ENCODE measurements around the gene CAMTA1. TPM values are rescaled to one million over a fixed set of nuclear protein-coding genes. Genes with fewer than 3 reads are reported as not detected.

The CAMTA1 gene
- total RNA-seq, 1 experiment from 2014 or later = 118 TPM

DNA sequence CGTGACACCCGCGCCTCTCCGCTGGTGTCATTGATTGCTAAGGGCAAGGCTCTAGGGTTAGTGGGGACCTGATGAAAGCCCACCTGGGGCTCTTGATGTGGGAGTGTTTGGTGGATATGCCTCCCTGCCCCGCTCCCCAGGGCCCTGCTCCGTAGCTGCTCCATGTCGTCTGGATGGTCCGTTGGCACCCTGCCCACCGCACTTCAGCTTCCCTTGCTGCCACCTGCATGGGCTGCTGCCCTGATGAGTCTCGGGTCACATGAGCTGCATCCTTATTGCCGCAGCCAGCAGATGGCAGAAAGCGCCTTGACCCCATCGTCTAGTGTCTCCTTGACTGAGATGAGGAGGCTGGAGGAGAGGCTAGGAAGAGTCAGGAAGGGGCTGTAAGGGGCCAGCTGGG, 439.4 kb downstream of the CAMTA1 start:
- H2AFZ ChIP-seq (ENCODE audit: low read length) = no peak overlapping the region
- peak; percentile 86 for DNase-seq
- H3K27me3 ChIP-seq (ENCODE audit: low read length) = no peaks in the 10 kb centered on the region
- H3K4me3 ChIP-seq (ENCODE audit: low read length) = no peak overlapping the region
- H4K20me1 ChIP-seq (ENCODE audit: insufficient read depth, low read depth, low read length) = no peaks in the 10 kb centered on the region
- no peaks in the 10 kb centered on the region for H3K9me3 ChIP-seq (ENCODE audit: low read length)
- H3K9me2 ChIP-seq (replicated peaks; ENCODE audit: insufficient read depth, low read length) = no peaks in the 10 kb centered on the region
- H3K4me2 ChIP-seq (ENCODE audit: low read depth, low read length, poor library complexity, severe bottlenecking) = no peak overlapping the region
- no peak overlapping the region for H3K9ac ChIP-seq (ENCODE audit: low read length)
- peaks cover 9% of the 10 kb centered on the region for H3K4me1 ChIP-seq (ENCODE audit: low read length)
- no peaks in the 10 kb centered on the region for H3K36me3 ChIP-seq (ENCODE audit: insufficient read depth, low read length)
- H3K27ac ChIP-seq (ENCODE audit: low read length) = no peak overlapping the region
- H3K79me2 ChIP-seq (ENCODE audit: low read length) = no peaks in the 10 kb centered on the region

DNA sequence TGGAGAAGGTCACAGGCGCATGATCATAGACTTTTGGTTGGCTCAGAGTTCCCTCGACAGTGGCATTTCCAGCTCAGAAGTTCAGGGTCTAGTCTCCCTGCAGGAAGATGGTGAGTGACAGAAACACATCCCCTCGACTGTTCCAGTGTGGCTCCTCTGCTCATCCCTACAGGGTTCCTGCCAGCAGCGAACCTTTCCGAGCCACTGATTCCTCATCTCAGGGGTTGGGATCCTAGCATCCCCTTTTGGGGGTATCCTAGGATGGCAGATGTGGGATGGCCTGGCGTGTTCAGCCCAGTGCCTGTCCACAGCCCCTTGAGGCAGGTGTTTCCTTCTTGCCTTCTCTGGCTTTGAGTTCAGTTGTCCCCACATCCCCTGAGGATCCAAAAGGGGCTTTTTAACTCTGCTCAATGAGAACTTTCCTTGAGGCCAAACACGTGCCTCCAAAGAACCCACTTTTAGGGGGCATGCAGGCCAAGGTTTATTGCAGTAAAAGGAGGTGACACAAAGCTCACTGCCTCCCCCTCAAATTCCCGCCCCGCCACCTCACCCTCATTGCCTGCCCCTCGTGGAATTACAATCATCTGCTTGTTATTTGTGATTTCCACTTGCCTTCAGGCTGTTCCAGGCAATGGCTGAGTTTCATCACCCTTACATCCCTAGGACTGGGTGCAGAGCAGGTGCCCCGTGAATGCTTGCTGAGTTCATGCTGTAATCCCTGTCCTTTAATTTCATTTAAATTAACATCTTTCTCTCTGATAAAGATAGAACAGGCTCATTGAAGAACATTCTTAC, 440.7 kb downstream of the CAMTA1 start:
- Histone ChIP-seq H3K79me2 (ENCODE audit: low read length) (no peaks in the 10 kb centered on the region), H3K4me1 (ENCODE audit: low read length) (peaks cover 9% of the 10 kb centered on the region), H3K9me3 (ENCODE audit: low read length) (no peaks in the 10 kb centered on the region), H3K4me3 (ENCODE audit: low read length) (no peak overlapping the region), H3K36me3 (ENCODE audit: insufficient read depth, low read length) (no peaks in the 10 kb centered on the region), H3K9me2 (replicated peaks; ENCODE audit: insufficient read depth, low read length) (no peaks in the 10 kb centered on the region), H3K9ac (ENCODE audit: low read length) (no peak overlapping the region), H4K20me1 (ENCODE audit: insufficient read depth, low read depth, low read length) (no peaks in the 10 kb centered on the region), H2AFZ (ENCODE audit: low read length) (no peak overlapping the region), H3K27me3 (ENCODE audit: low read length) (no peaks in the 10 kb centered on the region), H3K27ac (ENCODE audit: low read length) (no peak overlapping the region), H3K4me2 (ENCODE audit: low read depth, low read length, poor library complexity, severe bottlenecking) (no peak overlapping the region)
- DNase-seq = peak; percentile 37

DNA sequence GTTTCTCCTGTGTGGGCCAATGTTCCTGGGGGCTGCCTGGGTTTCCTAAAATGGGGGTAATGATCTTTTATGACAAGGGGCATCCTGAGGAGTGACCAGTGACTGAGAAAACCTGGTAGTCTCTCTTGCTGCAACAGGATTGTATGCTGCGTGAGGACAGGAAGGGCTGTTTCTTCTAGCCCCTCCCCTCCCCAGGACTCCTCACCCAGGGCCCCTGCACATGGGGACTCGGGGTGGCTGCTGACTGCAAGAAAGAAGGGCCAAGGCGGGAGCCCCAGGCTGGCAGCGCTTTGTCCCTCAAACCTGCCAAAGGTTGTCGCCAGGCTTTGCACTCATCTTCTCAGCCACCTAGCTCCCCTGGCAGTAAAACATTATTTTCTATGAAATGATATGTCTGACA, 442.4 kb downstream of the CAMTA1 start:
- DNase-seq = peak; percentile 33

DNA sequence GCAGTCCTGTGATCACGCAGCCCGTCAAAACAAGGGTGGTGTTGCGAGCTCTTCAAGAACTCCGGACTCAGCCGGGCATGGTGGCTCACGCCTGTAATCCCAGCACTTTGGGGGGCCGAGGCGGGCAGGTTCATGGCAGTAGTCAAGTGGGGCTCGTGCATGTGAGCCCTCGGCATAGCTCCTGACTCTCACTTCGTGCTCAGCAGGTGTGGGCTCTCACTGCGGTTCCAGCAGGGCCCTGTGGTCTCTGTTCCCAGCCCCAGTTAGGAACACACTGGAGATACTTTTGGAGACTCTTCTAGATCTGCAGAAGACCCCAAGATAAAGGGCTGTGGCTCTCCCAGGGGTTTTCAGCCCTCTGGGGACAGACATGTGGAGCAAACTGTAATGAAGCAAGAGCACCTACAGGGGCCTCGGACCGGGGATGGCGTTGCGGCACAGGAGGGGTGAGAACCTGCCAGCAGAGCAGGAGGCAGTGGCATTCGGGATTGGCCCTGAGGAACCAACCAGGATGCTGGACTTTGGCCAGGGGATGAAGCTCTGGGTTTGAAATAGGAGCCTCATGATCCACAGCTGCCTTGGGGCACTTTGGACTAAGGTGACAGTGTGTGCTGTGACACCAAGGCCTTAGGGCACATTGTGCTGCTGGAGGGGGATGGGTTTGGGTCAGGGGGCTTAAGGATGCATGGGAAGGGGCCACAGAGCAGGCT, 443.2 kb downstream of the CAMTA1 start:
- H3K9me3 ChIP-seq (ENCODE audit: low read length) = no peaks in the 10 kb centered on the region
- no peaks in the 10 kb centered on the region for H3K9me2 ChIP-seq (replicated peaks; ENCODE audit: insufficient read depth, low read length)
- H2AFZ ChIP-seq (ENCODE audit: low read length) = no peak overlapping the region
- H3K27me3 ChIP-seq (ENCODE audit: low read length) = no peaks in the 10 kb centered on the region
- no peak overlapping the region for H3K4me3 ChIP-seq (ENCODE audit: low read length)
- no peak overlapping the region for H3K27ac ChIP-seq (ENCODE audit: low read length)
- H3K4me1 ChIP-seq (ENCODE audit: low read length) = peaks cover 9% of the 10 kb centered on the region
- no peak overlapping the region for H3K4me2 ChIP-seq (ENCODE audit: low read depth, low read length, poor library complexity, severe bottlenecking)
- DNase-seq = peak; percentile 40
- H4K20me1 ChIP-seq (ENCODE audit: insufficient read depth, low read depth, low read length) = peaks cover 4% of the 10 kb centered on the region; the same call in 1 of the 2 replicates
- no peak overlapping the region for H3K9ac ChIP-seq (ENCODE audit: low read length)
- H3K36me3 ChIP-seq (ENCODE audit: insufficient read depth, low read length) = no peaks in the 10 kb centered on the region
- no peaks in the 10 kb centered on the region for H3K79me2 ChIP-seq (ENCODE audit: low read length)

More for the DNA sequence above, 442.4 kb downstream of the CAMTA1 start:
- Histone ChIP-seq H3K36me3 (ENCODE audit: insufficient read depth, low read length) (no peaks in the 10 kb centered on the region), H3K4me2 (ENCODE audit: low read depth, low read length, poor library complexity, severe bottlenecking) (no peak overlapping the region), H3K27ac (ENCODE audit: low read length) (no peak overlapping the region), H3K79me2 (ENCODE audit: low read length) (no peaks in the 10 kb centered on the region), H3K27me3 (ENCODE audit: low read length) (no peaks in the 10 kb centered on the region), H3K9me2 (replicated peaks; ENCODE audit: insufficient read depth, low read length) (no peaks in the 10 kb centered on the region), H3K9ac (ENCODE audit: low read length) (no peak overlapping the region), H2AFZ (ENCODE audit: low read length) (no peak overlapping the region), H4K20me1 (ENCODE audit: insufficient read depth, low read depth, low read length) (no peaks in the 10 kb centered on the region), H3K9me3 (ENCODE audit: low read length) (no peaks in the 10 kb centered on the region), H3K4me3 (ENCODE audit: low read length) (no peak overlapping the region), H3K4me1 (ENCODE audit: low read length) (peaks cover 9% of the 10 kb centered on the region)

DNA sequence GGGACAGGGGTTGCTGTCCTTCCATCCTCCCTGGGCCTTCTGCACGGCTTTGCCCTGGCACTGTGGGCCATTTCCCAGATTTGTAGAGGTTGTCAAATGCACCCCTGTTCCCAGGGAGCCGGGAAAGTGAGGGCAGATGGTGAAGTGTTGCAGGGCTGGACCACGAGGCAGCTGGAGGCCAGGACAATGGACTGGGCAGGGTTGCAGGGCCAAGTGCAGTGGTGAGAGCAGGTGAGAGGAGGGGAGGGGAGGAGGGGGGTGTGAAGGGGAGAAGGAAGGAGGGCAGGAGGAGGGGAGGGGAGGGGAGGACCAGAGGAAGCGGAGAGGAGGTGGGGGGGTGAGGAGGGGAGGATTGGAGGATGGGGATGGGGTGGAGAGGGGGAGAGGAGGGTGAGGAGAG, 443.9 kb downstream of the CAMTA1 start:
- peak; percentile 34 for DNase-seq
- H3K4me2 ChIP-seq (ENCODE audit: low read depth, low read length, poor library complexity, severe bottlenecking) = no peak overlapping the region
- H3K36me3 ChIP-seq (ENCODE audit: insufficient read depth, low read length) = no peaks in the 10 kb centered on the region
- H3K4me1 ChIP-seq (ENCODE audit: low read length) = peaks cover 9% of the 10 kb centered on the region
- no peak overlapping the region for H3K9ac ChIP-seq (ENCODE audit: low read length)
- no peak overlapping the region for H2AFZ ChIP-seq (ENCODE audit: low read length)
- no peak overlapping the region for H3K27ac ChIP-seq (ENCODE audit: low read length)
- no peak overlapping the region for H3K4me3 ChIP-seq (ENCODE audit: low read length)
- H3K27me3 ChIP-seq (ENCODE audit: low read length) = no peaks in the 10 kb centered on the region
- no peaks in the 10 kb centered on the region for H3K9me3 ChIP-seq (ENCODE audit: low read length)
- H3K9me2 ChIP-seq (replicated peaks; ENCODE audit: insufficient read depth, low read length) = no peaks in the 10 kb centered on the region
- H4K20me1 ChIP-seq (ENCODE audit: insufficient read depth, low read depth, low read length) = peaks cover 4% of the 10 kb centered on the region; the same call in 1 of the 2 replicates
- no peaks in the 10 kb centered on the region for H3K79me2 ChIP-seq (ENCODE audit: low read length)

DNA sequence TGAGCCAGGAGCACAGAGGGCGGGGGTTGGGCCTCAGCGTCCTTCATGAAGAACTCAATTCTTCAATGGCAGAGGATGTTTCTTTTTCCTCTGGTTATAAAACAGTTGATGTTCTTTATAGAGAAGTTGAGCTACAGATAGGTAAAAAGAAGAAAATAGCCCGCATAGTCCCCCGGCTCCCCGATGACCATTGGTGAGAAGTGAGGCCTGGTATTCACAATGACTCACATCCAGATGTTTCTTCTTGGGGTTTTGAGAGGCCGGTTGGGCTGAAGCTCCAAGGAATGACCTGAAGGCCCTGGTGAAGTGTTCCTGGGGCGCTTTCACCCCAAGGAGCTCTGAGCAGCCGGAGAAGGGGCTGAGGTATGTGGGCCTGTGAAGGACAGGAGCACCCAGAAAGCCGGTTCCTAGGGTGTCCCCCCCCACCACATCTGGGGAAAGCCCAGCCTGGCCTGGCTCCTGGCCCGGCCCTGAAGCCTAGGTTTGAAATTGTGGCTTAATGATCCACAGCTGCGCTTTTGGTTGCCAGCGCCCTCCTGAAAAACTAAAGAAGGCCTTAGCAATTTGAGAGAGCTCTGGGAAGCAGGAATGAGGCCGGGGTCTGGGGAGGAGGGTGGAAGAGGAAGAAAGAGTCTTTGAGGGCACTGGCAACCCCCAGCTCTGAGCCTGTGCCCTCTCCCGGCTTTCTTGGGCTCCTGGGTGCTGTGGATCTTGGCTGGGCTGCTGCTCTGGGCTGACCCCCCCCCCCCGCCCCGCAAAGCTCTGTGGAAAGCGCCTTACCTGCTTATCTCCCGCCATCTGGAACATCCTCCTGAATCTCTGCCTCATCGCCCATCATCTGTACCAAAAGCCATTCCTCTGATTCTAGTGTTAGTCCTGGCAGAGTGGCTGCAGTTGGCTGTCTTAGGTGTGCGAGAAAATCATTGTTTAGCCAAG, 444.7 kb downstream of the CAMTA1 start:
- H4K20me1 ChIP-seq (ENCODE audit: insufficient read depth, low read depth, low read length) = peaks cover 4% of the 10 kb centered on the region; the same call in 1 of the 2 replicates
- H3K27me3 ChIP-seq (ENCODE audit: low read length) = no peaks in the 10 kb centered on the region
- H2AFZ ChIP-seq (ENCODE audit: low read length) = no peak overlapping the region
- no peaks in the 10 kb centered on the region for H3K9me2 ChIP-seq (replicated peaks; ENCODE audit: insufficient read depth, low read length)
- H3K27ac ChIP-seq (ENCODE audit: low read length) = no peak overlapping the region
- no peaks in the 10 kb centered on the region for H3K79me2 ChIP-seq (ENCODE audit: low read length)
- H3K9ac ChIP-seq (ENCODE audit: low read length) = no peak overlapping the region
- H3K4me3 ChIP-seq (ENCODE audit: low read length) = no peak overlapping the region
- peak; percentile 25 for DNase-seq
- H3K4me1 ChIP-seq (ENCODE audit: low read length) = peaks cover 9% of the 10 kb centered on the region
- H3K9me3 ChIP-seq (ENCODE audit: low read length) = no peaks in the 10 kb centered on the region
- H3K36me3 ChIP-seq (ENCODE audit: insufficient read depth, low read length) = no peaks in the 10 kb centered on the region
- no peak overlapping the region for H3K4me2 ChIP-seq (ENCODE audit: low read depth, low read length, poor library complexity, severe bottlenecking)

DNA sequence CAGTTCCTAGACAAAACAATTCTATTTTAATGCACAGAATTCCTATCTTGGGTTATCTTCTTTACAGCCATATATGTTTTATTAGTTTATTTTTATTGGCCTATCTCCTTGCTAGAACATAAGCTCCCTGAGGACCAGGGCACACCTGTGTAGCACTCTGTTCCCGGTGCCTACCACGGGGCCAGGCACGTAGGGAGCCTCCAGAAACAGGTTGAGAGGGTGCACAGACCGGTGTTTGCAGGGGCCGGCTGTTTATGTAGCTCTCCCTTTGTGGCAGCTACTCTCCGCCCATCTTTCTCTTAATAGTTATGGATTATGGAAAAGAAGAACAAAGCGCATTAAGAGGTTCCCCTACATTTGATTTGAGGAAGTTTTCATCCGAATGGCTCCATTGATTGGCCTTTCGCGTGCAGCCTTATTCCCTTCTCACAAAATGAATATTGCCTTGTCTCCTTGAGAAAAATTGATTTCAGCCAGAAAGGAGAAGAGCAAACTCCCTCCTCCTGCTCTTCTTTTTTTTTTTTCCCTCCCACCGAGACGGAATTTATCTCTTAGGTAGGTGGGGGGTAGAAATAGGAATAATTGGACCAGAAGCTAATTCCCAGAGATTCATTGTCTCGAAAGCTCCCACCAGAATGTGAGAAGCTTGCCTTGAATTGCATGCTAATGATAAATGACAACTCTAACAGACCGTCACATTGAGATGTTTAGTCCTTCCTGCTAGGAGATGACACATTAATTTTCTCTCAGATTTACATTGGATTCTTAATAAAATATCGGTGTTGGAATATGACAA, 447.4 kb downstream of the CAMTA1 start:
- no peak overlapping the region for H3K27ac ChIP-seq (ENCODE audit: low read length)
- no peaks in the 10 kb centered on the region for H3K27me3 ChIP-seq (ENCODE audit: low read length)
- no peaks in the 10 kb centered on the region for H3K79me2 ChIP-seq (ENCODE audit: low read length)
- H3K9me2 ChIP-seq (replicated peaks; ENCODE audit: insufficient read depth, low read length) = no peaks in the 10 kb centered on the region
- no peaks in the 10 kb centered on the region for H3K36me3 ChIP-seq (ENCODE audit: insufficient read depth, low read length)
- no peak overlapping the region for H2AFZ ChIP-seq (ENCODE audit: low read length)
- peaks cover 4% of the 10 kb centered on the region; the same call in 1 of the 2 replicates for H4K20me1 ChIP-seq (ENCODE audit: insufficient read depth, low read depth, low read length)
- H3K4me3 ChIP-seq (ENCODE audit: low read length) = no peak overlapping the region
- peaks cover 5% of the 10 kb centered on the region for H3K4me1 ChIP-seq (ENCODE audit: low read length)
- DNase-seq = peak; percentile 9
- H3K4me2 ChIP-seq (ENCODE audit: low read depth, low read length, poor library complexity, severe bottlenecking) = no peak overlapping the region
- H3K9ac ChIP-seq (ENCODE audit: low read length) = no peak overlapping the region
- H3K9me3 ChIP-seq (ENCODE audit: low read length) = no peaks in the 10 kb centered on the region
